HFFc6 (cell line): ENCODE measurements around the gene USH2A. TPM values are rescaled to one million over a fixed set of nuclear protein-coding genes. Genes with fewer than 3 reads are reported as not detected.

Source experiments
- DNase-seq: peaks from one replicate; pipeline ENCODE4 v3.0.0-alpha.2; 2018
- H3K27ac Mint-ChIP-seq: 2 replicates; pipeline ENCODE4 v1.8.0; 2020; ENCODE audit warnings: mild to moderate bottlenecking, mixed read lengths
- H3K27me3 Mint-ChIP-seq: 2 replicates; pipeline ENCODE4 v1.8.0; 2021; ENCODE audit warnings: mild to moderate bottlenecking, moderate library complexity, mixed read lengths; ENCODE audit not compliant: insufficient read depth
- H3K36me3 Mint-ChIP-seq: 2 replicates; pipeline ENCODE4 v1.8.0; 2021; ENCODE audit warnings: low read depth, mixed read lengths
- H3K4me1 Mint-ChIP-seq: 2 replicates; pipeline ENCODE4 v1.8.0; 2020; ENCODE audit warnings: low read depth, mixed read lengths
- H3K4me3 Mint-ChIP-seq: 2 replicates; pipeline ENCODE4 v1.8.0; 2020; ENCODE audit warnings: mild to moderate bottlenecking, moderate library complexity, mixed read lengths
- H3K9me3 Mint-ChIP-seq: 2 replicates; pipeline ENCODE4 v1.8.0; 2020; ENCODE audit warnings: mild to moderate bottlenecking, mixed read lengths
- CTCF ChIP-seq: fragments of 200-600 bp; sonication (generic); IDR thresholded peaks from 2 replicates; pipeline ENCODE4 v1.5.0; 2021; ENCODE audit warnings: antibody characterized with exemption, mild to moderate bottlenecking
- total RNA-seq, 6 experiments: library from RNA; stranded (reverse); fragmentation: NEBNext Ultra II Directional; extraction: Animal tissue kit (Norgen Biotek cat#: 25700); gene quantifications; 2 replicates in 1 of 6; 3 replicates in 5 of 6; pipeline ENCODE4 v1.2.3, GENCODE V29; 2021

USH2A gene
- total RNA-seq, 6 experiments from 2014 or later, result 0.02 to 0.07 (median 0.04) TPM

GRCh38 chr1:215877452-215877951 lies 545.7 kb downstream of the USH2A start:
- DNase-seq, result no peak
- TF ChIP-seq CTCF, result no peak
- Mint-ChIP-seq H3K4me1 (peaks cover 5% of the 10 kb centered on the region; the same call in 1 of the 2 replicates), H3K27ac (no peak overlapping the region), H3K4me3 (no peak overlapping the region), H3K9me3 (no peaks in the 10 kb centered on the region), H3K27me3 (no peaks in the 10 kb centered on the region), H3K36me3 (no peaks in the 10 kb centered on the region)

- no peaks in the 10 kb centered on the region; the same call in 1 of the 2 replicates for H3K27me3 Mint-ChIP-seq
- TF ChIP-seq CTCF, result no peak
- no peak overlapping the region for H3K27ac Mint-ChIP-seq
- H3K4me3 Mint-ChIP-seq, result no peak overlapping the region
- H3K9me3 Mint-ChIP-seq, result no peaks in the 10 kb centered on the region
- no peaks in the 10 kb centered on the region for H3K36me3 Mint-ChIP-seq
- DNase-seq, result no peak
- peaks cover 5% of the 10 kb centered on the region; the same call in 1 of the 2 replicates for H3K4me1 Mint-ChIP-seq
These were observed 547.5 kb downstream of the USH2A start for GRCh38 chr1:215875712-215876111.

GRCh38 chr1:215875236-215875635 lies 548.0 kb downstream of the USH2A start:
- H3K27ac Mint-ChIP-seq, result no peak overlapping the region
- H3K9me3 Mint-ChIP-seq, result no peaks in the 10 kb centered on the region
- no peaks in the 10 kb centered on the region; the same call in 1 of the 2 replicates for H3K27me3 Mint-ChIP-seq
- peaks cover 5% of the 10 kb centered on the region; the same call in 1 of the 2 replicates for H3K4me1 Mint-ChIP-seq
- H3K36me3 Mint-ChIP-seq, result no peaks in the 10 kb centered on the region
- DNase-seq, result no peak
- no peak overlapping the region for H3K4me3 Mint-ChIP-seq
- no peak for TF ChIP-seq CTCF

GRCh38 chr1:215872658-215873057 lies 550.6 kb downstream of the USH2A start:
- H3K4me3 Mint-ChIP-seq, result no peak overlapping the region
- H3K4me1 Mint-ChIP-seq, result peaks cover 5% of the 10 kb centered on the region; the same call in 1 of the 2 replicates
- no peak for TF ChIP-seq CTCF
- no peaks in the 10 kb centered on the region for H3K36me3 Mint-ChIP-seq
- no peaks in the 10 kb centered on the region; the same call in 1 of the 2 replicates for H3K27me3 Mint-ChIP-seq
- H3K9me3 Mint-ChIP-seq, result no peaks in the 10 kb centered on the region
- no peak for DNase-seq
- H3K27ac Mint-ChIP-seq, result no peak overlapping the region

GRCh38 chr1:215868500-215868899 lies 554.7 kb downstream of the USH2A start:
- H3K4me1 Mint-ChIP-seq, result peaks cover 9% of the 10 kb centered on the region
- no peak for TF ChIP-seq CTCF
- DNase-seq, result no peak
- H3K36me3 Mint-ChIP-seq, result no peaks in the 10 kb centered on the region
- no peak overlapping the region for H3K27ac Mint-ChIP-seq
- no peak overlapping the region for H3K4me3 Mint-ChIP-seq
- no peaks in the 10 kb centered on the region for H3K9me3 Mint-ChIP-seq
- no peaks in the 10 kb centered on the region; the same call in 1 of the 2 replicates for H3K27me3 Mint-ChIP-seq
